ENCODE data around the gene TCEA2. TPM values are rescaled to one million over a fixed set of nuclear protein-coding genes. Genes with fewer than 3 reads are reported as not detected.

Gene TCEA2
- total RNA-seq, 3 donors from 2014 or later: 4.1 to 46.1 (median 9.5) TPM

DNA sequence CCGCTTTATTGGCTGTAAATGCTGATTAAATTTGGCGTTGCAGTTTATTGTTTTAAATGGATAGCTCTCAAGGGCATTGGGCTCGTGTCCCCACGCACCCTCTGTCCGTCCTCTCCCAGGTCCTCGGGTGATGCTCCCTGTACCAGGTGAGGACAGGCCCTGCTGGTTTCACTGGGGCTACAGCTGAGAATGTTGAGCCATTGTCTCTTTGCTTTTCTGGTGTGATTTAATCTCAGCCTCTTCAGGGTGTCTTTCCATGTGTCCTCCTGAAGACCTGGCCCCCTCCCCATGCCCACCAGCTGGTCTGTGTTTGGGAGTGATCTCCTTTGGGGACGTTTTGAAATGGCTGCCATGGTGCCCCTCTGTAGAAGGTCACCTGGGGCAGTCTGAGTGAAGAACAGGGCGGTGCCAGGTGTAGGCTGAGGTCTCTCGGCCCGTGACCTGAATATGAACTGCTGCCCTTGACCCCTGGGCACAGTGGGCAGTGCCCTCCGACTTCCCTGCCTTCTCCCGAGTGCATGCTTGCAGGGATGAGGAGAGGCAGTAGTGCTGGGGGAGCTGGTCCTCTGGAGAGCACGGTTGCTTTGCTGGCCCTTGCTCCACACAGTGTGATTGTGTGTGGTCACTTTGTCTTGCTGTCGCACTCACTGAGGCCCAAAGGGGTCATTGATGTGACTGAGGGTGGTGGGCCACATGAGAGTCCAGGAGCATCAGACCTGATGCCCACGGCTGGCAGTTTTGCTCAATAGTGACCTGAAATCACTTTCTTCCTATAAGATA is 39.4 kb upstream of the TCEA2 start:
- intact Hi-C loops (cut with DNase I, micrococcal nuclease): no loop called here
- Histone ChIP-seq H3K36me3 (ENCODE audit: low read depth) (peaks cover 4% of the 10 kb centered on the region), H3K9me3 (no peaks in the 10 kb centered on the region), H3K4me1 (ENCODE audit: low read depth) (peaks cover 20% of the 10 kb centered on the region), H3K4me3 (no peak overlapping the region)
- DNase-seq: peak in 1 of 3 donors; percentile 33
- ATAC-seq: peak; percentile 18
- TF ChIP-seq CTCF (IDR thresholded peaks at IDR 0.05): no peak

- Histone ChIP-seq H3K9me3 (no peaks in the 10 kb centered on the region), H3K4me3 (no peak overlapping the region), H3K4me1 (ENCODE audit: low read depth) (peaks cover 20% of the 10 kb centered on the region), H3K36me3 (ENCODE audit: low read depth) (peaks cover 4% of the 10 kb centered on the region)
- peak in 2 of 3 donors; percentile 55 to 60 for DNase-seq
- intact Hi-C loops (cut with DNase I, micrococcal nuclease): no loop called here
- ATAC-seq: peak; percentile 95
- TF ChIP-seq CTCF (IDR thresholded peaks at IDR 0.05): no peak
Measured at GRCh38 chr20:64024141-64024990, 38.6 kb upstream of the TCEA2 start.

- no peak for ATAC-seq
- H3K4me3 ChIP-seq: no peak overlapping the region
- peaks cover 20% of the 10 kb centered on the region for H3K4me1 ChIP-seq (ENCODE audit: low read depth)
- no peak for DNase-seq
- intact Hi-C loops (cut with DNase I, micrococcal nuclease): no loop called here
- H3K9me3 ChIP-seq: no peaks in the 10 kb centered on the region
- no peak for TF ChIP-seq CTCF (IDR thresholded peaks at IDR 0.05)
- peaks cover 7% of the 10 kb centered on the region for H3K36me3 ChIP-seq (ENCODE audit: low read depth)
Measured at GRCh38 chr20:64025101-64025825, 37.7 kb upstream of the TCEA2 start.

DNA sequence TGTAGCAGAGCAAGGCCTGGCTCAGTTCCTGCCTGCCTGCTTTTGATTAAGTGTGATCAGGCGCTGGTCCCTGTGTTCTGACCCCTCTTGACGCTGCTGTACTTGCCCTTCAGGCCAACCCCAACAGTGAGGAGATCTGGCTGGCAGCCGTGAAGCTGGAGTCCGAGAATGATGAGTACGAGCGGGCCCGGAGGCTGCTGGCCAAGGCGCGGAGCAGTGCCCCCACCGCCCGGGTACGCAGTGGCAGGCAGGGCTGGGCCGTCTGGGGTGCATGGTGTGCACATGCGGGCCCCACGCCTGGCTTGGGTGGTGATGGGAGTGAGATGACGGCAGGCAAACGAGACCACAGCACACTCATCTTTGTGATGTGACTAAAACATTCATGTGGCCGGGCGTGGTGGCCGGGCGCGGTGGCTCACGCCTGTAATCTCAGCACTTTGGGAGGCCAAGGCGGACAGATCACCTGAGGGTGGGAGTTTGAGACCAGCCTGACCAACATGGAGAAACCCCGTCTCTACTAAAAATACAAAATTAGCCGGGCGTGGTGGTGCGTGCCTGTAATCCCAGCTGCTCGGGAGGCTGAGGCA is 37.1 kb upstream of the TCEA2 start:
- Histone ChIP-seq H3K9me3 (no peaks in the 10 kb centered on the region), H3K36me3 (ENCODE audit: low read depth) (peaks cover 10% of the 10 kb centered on the region), H3K4me1 (ENCODE audit: low read depth) (peaks cover 24% of the 10 kb centered on the region), H3K4me3 (no peak overlapping the region)
- no peak for DNase-seq
- intact Hi-C loops (cut with DNase I, micrococcal nuclease): no loop called here
- TF ChIP-seq CTCF (IDR thresholded peaks at IDR 0.05): no peak
- no peak for ATAC-seq

DNA sequence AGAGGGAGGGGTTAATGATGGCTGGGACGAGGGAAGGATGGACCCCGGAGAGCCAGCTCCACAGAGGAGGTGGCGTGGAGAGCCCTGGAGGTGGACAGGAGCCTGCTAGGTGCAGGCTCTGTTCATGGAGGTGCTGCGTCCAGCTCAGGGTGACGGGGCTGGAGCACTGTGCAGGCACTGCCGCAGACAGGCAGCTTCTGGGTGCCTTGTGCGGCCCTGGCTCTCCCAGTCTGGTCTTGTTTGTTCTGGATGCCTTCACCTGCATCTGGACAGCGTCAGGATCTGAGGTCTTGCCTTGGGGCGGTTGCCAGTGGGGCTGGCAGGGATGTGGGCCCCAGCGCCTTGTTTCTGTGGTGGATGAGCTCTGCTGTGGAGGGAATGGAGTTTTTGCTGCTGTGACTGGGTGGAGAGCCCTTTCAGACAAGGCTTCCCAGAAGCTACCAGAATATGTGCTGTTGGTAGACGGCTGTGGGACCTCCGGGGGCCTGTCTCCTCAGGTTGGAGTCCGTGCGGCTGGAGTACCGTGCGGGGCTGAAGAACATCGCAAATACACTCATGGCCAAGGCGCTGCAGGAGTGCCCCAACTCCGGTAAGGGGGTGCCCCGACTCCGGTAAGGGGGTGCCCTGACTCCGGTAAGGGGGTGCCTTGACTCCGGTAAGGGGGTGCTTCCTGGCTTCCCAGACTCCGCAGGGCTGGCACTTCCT is 34.9 kb upstream of the TCEA2 start:
- Histone ChIP-seq H3K36me3 (ENCODE audit: low read depth) (peaks cover 10% of the 10 kb centered on the region), H3K9me3 (no peaks in the 10 kb centered on the region), H3K4me1 (ENCODE audit: low read depth) (peaks cover 23% of the 10 kb centered on the region), H3K4me3 (no peak overlapping the region)
- DNase-seq (no peak), ATAC-seq (no peak)
- no peak for TF ChIP-seq CTCF (IDR thresholded peaks at IDR 0.05)
- intact Hi-C loops (cut with DNase I, micrococcal nuclease): no loop called here
